ENCODE data around the gene SPANXN3. TPM values are rescaled to one million over a fixed set of nuclear protein-coding genes. Genes with fewer than 3 reads are reported as not detected.

The SPANXN3 gene
- total RNA-seq (2022; extraction: Qiagen RNA extraction; ENCODE audit: low read depth), result not detected in 5 replicates

DNA sequence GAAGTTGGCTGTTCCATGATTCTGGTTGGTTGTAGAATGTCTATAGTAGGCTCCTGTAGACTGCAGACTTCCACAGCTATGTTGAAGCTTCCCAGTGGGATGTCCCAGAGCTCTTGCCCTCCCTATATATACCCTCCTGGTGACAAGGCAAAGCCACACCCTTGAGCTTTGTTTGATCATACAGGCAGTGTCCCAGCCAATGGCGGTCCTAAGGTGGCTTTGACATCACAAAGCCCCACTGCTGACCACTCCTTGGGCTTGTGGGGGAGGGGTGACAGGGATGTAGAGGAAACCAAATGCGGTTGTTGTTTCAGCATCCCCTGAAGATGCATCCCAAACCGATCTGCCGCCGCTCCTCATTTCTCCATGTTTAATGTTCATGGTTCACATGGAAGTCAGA is at the start of gene SPANXN3:
Gene SPANXN3 (minus strand): TSS at position 101 of the 400 bp plus-strand sequence. CDS start 84 bp downstream, at position 17.

Other genes starting within 250 kb of the SPANXN3 start
- gene SLITRK4, start 118.6 kb upstream of the SPANXN3 start, total RNA-seq (2022; extraction: Qiagen RNA extraction; ENCODE audit: low read depth), result not detected in 5 replicates
- not detected in 5 replicates for gene SPANXN2, start 203.3 kb upstream of the SPANXN3 start, total RNA-seq (2022; extraction: Qiagen RNA extraction; ENCODE audit: low read depth)